Measurements from ENCODE around the gene LMAN1L. TPM values are rescaled to one million over a fixed set of nuclear protein-coding genes. Genes with fewer than 3 reads are reported as not detected.
"Not testable (repeated sequence)": the region's sequence is repeated elsewhere in the genome, so short reads cannot be mapped to it uniquely, and the experiment has no call there.

The LMAN1L gene
- polyA plus RNA-seq, 3 donors = 0.04 TPM; not detected in 2

DNA sequence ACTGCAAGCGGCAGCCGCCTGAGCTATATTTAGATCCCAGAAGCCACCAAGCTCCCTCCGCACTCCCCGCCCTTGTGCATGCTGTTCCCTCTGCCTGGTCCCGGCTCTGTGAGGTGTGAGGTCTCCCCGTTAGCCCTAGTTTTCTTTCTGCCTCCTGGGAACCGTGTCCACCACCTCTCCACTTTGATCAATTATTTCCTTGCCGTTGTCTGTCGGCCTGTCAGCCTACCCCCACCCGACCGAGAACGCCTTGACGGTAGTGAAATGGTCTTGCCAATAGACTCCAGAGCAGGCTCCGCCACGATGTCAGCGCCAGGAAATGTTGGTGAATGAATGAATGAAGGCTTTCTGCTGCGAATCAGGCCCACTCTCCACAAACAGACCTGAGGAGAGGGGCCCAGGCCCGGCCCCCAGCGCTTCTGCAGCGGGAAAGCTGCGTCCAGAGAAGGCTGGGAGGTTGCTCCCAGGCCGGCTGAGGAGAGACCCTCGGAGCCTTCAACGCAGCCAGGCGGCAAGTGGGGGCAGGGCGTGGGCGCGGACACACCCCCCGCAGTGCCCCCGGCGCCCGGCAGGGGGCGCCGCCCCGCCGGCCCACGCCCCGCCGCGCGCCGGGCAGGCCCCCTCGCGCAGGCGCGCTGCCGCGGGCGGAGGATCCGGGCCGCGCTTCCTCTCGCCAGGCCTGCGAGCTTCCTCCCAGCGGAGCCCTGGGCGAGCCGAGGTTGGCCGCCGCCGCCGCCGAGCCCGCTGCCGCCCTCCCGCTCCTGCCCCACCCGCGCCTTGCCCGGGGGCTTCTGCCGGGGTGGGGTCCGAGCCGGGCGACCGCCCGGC lies 31.0 kb upstream of the LMAN1L start, which contains the start of gene CSK:
Gene CSK (plus strand): TSS at position 650 of the 828 bp plus-strand sequence. CDS start 16,218 bp downstream, outside the sequence.
- peak; percentile 69 for DNase-seq

DNA sequence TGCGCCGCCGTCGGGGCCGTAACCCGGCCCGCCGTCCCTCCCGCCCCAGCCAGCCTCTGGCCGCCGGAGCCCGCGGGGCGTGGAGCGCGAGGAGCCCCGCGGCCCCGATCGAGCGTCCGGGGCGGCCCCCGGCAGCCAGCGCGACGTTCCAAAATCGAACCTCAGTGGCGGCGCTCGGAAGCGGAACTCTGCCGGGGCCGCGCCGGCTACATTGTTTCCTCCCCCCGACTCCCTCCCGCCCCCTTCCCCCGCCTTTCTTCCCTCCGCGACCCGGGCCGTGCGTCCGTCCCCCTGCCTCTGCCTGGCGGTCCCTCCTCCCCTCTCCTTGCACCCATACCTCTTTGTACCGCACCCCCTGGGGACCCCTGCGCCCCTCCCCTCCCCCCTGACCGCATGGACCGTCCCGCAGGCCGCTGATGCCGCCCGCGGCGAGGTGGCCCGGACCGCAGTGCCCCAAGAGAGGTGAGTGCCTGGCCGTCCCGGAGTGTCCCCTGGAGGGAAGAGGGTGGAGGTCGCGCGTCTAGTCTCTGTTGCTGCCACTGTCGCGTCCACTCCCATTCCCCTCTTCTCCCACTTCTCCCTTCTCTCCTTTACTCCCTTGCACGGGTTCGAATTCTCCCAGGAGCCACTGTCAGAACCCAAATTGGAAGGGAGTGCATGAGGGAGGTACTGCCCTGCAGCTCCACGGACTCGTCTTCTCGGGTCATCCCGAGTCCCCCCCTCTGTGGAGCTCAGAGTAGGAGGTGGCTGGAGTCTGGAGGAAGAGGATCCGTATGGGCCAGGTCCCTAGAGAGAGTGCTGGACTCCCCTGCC lies 30.2 kb upstream of the LMAN1L start:
- DNase-seq = no peak

DNA sequence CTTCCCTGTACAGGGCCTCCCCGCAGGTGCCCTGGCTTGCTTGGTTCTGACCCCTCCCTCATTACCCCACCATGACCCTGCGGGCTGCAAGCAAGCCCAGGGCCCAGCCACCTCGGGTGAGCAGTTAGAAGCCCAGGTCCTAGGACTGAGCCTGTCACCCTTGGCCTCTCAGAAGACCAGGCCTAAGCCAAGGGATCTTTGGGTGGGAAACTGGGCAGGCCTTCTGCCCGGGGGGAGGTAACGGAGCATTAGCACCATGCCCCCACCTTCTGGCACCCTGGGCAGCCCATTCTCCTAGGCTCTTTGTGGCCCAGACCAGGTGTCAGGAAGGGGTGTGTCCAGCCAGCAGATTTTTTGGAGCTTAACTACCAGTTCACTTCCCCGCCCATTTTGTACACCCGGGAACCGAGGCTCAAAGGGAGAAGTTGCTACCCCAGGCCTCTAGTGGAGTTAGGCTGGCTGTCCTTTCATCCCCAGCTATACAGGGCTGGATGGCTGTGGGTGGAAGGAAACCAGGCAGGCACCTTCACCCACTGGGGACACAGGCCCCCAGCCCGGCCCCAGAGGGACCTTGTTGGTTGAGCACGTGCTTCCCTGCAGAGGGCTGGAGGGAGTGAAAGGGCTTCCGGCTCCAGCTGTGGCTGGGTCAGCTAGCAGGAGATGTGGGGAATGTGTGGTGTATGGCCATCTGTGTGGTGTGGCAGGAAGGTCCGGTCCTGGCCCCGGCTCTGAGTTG lies 29.4 kb upstream of the LMAN1L start:
- DNase-seq = no peak

DNA sequence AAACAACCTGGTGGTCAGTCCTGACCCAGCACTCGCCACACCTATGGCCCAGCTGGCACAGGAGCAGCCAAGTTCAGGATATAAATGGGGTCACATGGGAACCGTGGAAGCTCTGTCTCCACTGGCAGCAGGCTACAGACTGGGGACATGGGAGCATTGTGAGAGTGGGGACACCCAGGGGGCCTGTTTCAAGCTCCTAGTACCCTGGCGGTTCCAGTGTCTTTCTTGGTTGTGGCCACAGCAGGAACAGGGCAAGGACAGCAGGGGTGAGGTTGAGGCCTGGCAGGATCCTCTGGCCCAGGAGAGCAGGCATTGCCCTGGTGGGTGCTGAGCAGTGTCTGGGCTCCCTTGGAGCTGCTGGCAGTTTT lies 28.8 kb upstream of the LMAN1L start:
- DNase-seq = no peak

DNA sequence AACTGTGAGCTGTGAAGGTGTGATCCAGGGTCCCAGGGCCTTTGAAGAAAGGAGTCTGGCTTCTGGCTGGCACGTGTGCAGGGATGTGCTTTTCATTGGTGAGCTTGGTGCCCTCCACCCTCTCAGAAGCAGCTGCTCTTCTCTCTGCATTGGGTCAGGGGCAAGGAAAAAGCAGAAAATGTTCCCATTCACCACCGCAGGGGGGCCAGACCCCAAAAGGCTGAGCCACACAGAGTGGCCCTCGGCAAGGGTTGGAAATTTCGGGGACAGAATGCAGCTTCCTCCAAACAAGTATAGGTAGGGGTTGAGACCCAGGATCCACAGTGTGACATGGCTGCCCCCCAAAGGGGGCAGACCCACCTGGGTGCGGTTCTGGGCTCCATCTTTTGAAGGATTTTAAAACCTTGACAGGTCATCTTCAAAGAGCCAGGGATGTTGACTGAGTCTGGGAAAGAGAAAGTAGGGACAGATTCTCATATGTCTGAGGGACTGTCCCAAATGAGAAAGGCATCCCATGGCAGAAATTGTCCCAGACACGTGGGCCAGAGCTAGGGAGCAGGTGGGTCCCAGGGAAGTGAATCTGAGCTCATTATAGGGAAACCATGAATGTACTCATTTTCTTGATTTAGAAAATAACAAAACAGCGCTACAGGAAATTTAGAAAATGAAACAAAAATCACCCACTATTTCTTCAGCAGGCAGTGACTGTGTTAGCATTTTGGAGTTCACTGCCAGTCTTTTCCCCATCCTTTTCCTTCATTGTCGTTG lies 28.0 kb upstream of the LMAN1L start:
- DNase-seq = no peak

DNA sequence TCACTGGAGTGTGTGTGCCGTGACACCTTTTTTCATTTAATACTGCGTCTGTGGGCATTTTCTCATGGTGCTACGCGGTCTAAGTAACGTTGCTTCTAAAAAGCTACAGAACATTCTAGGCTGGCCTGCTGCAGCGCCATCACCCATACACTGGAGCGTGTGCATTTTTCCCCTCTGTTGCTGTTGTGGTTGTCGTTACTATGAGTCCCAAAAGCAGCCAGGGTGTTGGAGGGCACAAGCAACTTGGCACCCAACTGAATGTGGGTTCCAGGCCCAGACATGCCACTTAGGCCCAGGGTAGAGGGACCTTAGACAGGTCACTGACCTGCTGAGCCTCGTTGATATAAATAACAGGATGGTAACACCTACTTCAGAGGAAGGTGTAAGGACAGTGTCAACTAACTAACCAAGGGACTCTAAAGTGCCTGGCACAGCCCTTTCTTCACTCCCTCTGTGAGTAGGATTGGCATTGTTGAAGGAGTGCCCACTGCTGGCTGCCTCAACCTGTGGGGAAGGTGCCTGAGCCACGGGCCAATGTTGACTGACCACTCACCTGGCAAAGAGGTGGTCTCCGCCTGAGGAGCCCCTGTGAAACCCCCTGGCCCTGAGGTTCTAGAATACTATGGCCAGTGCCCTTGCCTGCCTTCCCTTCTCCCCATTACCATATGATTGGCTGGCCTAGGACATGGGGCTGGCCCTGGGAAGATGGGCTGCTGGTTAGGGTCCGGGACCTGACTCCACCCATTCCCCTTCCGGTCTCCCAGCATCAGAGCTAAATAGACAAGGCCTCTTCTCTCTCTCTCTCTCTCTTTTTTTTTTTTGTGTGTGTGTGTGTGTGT lies 27.2 kb upstream of the LMAN1L start:
- DNase-seq = no peak

DNA sequence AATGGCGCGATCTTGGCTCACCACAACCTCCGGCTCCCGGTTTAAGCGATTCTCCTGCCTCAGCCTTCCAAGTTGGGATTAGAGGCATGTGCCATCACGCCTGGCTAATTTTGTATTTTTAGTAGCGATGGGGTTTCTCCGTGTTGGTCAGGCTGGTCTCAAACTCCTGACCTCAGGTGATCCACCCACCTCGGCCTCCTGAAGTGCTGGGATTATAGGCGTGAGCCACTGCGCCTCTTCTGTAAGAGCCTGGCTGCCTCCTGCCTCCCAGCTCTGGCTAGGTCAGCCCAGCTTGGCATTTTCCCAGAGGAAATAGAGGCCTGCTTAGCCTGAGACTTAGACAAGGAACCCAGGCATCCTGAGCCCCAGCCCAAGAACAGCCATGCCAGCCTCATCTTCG lies 26.6 kb upstream of the LMAN1L start:
- not testable (repeated sequence) for DNase-seq

DNA sequence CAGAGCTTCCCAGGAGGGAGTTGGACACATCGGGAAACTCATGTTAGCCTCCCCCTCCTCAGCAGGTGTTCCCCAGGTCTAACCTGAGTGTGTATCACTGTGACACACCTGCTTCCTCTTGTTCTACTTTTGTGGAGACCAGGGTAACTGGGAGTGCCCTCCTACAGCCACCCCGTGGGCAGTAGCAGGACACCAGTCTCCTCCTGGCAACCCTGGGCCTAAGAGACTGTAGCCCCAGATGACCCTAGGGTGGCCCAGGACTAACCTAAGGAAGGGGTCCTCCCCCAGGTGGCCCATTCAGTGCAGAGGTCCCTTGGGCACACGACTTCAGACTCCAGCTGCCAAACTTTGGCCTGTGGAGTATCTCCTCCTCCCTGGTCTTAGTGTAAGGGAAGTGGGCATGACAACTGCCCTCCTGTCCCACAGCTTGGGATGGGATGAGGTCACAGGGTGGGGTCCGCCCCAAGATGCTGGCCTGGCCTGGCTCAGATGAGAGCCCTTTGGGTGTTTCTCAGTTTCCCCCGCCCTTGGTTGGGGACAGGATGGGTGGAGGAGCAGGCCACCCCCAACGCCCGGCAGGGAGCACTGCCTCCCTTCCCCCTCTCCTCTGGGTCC lies 26.0 kb upstream of the LMAN1L start:
- no peak for DNase-seq

DNA sequence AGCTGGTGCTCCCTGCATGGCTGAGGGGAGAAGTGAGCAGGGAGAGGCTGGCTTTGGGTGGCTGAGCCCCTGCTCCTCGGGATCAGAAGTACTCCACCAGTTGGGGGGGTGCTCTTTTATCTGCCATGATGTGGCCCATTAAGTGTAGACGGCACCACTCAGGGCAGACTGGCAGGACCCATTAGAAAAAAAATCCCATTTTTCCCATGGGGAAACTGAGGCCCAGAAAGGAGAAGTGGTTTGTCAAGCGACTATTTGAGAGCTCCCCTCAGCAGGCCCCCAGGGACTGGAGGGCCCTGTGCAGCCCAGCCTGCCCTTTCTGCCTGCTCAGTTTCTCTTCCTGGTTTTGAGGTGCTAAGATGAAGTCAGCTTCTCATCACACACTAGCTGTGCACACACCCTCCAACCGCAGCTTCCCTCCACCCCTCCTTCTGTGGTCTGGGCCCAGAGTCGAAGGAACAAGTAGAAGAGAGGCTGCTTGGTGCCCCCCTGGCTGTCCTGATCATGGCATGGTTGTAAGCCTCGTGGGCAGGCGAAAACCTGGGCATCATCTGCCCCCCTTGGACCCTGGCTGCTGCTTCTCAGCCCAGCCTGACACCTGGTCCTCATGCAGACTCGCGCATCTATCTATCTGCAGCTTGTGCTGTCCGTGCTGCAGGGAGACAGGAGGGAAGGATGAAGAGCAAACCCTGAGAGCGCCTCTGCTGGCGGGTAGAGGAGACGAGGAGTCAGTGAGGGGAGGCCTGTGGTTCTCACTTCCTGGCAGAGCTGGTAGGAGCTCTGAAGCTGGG lies 25.2 kb upstream of the LMAN1L start:
- DNase-seq = no peak

DNA sequence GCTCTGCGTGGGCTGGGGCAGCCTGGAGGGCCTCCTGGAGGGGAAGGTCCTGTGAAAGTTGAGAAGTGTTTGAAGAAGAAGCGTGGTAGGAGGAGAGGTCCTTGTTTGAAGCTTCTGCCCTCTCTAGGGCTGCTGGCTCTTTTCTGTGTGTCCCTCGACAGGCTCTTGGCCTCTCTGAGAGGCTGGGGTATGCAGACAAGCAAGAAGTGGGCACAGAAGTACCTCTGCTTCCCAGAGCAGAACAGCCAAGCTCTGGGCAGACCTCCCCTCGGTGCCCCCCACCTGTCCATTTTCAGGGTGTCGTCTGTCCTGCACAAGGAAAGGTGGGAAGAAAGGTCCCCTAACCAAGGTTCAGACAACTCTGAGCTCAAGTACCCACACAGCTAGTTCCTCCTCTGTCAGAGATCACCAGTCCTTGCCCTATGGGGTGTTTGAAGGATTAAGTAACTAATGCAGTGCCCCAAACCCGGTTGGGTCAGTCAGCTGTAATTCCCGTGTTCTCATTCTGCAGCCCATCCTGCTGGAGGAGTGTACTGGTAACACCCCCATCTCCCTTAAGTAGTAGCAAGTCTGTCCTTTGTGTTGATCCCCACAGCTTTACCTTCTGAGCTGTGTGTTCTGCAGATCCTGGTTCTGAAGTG lies 24.5 kb upstream of the LMAN1L start:
- DNase-seq = no peak

DNA sequence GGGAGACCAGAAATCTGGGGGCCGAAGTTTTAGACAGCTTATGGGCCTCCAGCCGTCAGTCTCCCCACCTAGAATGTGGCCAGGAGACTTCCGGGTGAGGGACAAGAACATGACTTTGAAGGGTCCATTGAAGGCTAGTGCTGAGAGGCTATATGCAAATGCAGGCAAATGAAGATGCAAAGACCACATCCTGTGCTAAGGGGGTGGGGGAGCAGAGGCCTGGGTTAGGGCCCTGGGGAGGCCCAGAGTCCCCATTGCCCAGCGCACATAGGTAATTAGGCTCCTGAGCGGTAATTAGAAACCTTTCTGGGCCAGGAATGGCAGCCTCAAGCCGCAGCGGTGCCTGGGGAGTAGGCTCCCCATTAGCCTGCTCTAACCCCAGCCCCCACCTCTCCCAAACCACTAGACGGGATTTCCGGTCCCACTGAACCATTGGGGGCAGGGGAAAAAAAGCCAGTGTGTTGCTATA lies 23.9 kb upstream of the LMAN1L start:
- no peak for DNase-seq

DNA sequence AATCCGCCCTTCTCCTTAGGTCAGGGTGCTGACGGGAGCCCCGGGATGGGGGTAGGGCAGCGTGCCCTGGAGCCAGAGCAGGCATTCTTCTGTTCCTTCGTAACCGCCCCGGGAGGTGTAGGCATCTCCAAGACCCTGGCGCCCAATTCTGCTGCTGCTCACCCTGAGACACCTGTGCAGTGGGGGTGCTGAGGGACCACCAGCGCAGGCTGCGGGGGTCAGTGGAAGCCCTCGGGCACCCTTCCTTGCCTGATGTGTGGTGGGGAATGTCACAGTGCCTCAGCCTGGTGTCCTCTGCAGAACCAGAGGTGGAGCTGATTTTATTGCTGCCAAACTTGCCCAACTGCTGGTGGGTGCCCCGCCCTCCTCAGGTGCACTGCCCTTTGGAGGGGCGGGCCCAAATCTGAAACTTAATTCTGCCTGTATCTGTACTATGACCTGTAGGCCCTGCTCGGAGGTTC lies 23.4 kb upstream of the LMAN1L start:
- DNase-seq = no peak

DNA sequence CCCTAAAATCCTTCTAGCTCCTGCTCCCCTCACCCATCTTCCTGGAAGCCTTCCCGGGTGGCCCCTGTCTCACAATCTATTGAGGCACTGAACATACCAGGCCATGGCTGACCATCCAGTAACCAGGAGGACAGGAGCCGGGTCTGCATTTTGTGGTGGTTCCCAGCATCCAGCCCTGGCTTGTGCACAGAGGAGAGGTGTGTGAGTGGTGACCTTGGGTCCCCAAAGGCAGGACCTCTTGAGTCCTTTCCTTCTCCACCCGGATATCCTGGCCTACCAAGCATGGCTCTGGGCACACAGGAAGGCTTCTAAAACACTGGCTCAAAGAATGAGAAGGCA lies 22.9 kb upstream of the LMAN1L start:
- DNase-seq = no peak

DNA sequence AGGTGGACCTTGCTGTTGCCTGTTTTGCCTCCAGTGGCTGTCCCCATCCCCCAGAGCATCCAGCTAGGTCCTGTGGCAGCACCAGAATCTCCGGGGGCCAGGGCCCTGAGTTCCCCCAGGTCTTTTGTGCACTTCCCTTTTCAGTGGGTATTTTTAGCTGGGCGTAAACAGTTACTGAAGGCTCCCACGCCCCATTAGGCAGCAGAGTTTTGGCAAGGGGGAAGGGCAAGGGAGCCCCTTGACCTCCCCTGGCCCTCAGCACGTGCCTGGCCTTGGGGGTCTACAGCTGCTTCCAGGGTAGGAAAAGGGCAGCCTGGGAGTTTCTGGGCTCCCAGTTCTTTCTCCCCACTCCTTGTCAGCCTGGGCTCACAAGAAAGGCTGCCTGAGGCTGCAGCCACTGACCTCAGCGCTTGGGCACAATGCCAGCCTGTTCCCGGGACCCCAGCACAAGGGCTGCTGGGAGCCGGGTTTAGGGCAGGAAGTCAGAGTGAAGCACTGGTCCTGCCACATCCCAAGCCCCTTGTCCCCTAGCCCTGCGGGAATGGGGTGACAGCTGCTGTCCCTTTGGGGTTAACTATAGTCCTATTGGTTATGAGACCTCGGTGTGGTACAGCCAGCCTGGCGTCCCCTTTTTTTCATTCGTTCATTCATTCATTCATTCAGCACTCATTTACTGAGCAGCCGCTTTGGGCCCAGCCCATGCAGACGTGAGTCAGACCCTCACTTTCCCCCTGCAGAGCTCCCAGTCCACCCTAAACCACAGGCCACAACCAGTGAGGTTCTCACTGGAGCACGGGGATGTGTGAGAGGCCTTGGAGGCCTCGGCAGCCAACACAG lies 22.3 kb upstream of the LMAN1L start:
- DNase-seq = no peak

DNA sequence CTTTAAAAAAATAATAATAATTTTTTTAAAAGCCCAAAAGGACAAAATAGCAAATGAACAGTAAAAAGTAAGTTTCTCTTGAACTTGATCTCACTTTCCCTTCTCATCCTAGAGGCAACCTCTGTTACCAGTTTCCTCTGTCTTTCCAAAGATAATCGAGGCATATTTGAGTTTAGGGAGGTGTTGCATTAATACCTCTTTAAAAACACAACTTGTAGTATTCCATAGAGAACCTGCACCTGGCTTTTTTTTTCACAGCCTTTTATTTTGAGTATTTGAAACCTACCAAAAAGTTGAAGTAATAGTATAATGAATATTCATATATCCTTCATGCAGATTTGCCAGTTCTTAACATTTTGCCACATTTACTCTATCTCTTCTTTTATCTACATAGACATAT lies 21.6 kb upstream of the LMAN1L start:
- DNase-seq = no peak

DNA sequence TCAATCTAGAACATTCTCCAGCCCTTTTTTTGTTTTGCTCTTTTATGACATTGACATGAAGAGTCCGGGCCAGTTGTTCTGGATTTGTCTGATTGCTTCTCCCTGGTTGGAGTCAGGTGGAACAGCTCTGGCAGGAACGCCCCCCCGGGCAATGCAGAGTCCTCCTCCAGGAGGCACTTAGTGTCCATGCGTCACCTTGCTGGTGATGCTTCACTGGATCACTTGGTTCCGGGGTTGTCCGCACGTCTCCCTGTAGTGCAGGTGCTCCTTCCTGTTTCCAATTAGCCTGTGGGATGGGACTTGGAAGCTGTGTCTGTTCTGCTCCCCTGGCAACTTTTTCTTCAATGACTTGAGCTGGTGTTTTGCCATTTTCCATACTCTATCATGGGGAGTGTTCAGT lies 21.0 kb upstream of the LMAN1L start:
- no peak for DNase-seq

DNA sequence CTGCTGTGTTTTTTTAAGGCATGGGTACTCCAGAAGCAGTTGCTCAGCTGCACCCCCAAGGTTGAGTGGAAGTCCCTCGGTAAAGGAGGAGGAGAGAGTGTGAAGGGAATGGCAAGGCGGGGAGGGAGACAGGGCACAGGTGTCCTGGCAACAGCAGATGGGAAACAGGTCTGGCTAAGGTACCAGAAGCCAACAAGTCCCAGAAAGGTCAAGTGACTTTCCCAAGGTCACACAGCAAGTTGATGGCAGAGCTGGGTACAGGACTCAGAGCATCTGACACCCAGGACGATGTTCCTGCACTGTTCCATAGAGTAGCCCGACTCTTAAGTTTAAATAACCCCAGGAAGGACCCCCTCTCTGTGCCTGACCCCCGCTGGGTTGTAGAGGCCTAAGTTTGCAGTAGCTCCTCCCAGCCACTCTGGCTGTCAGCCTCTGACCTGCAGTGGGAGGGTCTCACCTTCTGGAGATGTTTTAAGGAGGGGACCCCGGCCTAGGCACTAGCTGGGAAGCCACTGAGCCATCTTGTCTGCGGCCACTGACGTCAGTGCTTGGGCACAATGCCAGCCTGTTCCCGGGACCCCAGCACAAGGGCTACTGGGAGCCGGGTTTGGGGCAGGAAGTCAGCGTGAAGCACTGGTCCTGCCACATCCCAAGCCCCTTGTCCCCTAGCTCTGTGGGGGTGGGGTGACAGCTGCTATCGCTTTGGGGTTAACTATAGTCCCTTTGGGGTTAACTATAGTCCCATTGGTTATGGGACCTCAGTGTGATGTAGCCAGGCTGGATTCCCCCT lies 20.2 kb upstream of the LMAN1L start:
- DNase-seq = no peak
